ENCODE data around the gene SETD2. TPM values are rescaled to one million over a fixed set of nuclear protein-coding genes. Genes with fewer than 3 reads are reported as not detected.
"Not testable (repeated sequence)": the region's sequence is repeated elsewhere in the genome, so short reads cannot be mapped to it uniquely, and the experiment has no call there.

The SETD2 gene
- total and polyA plus RNA-seq, 2 donors from 2014 or later: 10.5 to 49.9 TPM

DNA sequence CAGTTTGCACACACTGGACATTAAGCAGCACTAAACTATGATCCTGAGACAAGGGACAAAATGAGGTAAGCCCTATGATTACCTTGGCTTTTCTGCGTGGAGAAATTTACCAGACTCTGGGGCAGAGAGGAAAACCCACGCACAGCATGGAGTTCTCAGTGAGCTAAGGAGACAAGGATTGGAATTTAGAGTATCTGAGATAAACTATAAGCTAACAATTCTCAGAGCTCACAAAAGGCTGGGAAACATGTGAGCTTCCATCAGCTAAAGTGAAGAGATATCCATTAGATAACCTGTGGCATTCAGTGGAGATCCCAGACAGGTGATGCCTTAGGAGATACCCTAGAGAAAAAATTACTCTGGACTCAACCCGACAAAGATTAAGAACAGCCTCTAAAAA is 135.8 kb downstream of the SETD2 start:
- peaks cover 0 to 4% (median 3%) of the 10 kb centered on the region in 3 donors for H3K36me3 ChIP-seq (ENCODE audit: control insufficient read depth in 2 of 3, insufficient read depth in 3 of 3, low read length in 3 of 3)
- no peak overlapping the region for H3K27ac ChIP-seq (ENCODE audit: low read depth in 2 of 2, low read length in 2 of 2)
- no peaks in the 10 kb centered on the region for H3K27me3 ChIP-seq (ENCODE audit: control insufficient read depth, insufficient read depth, low read length)
- H3K4me1 ChIP-seq (ENCODE audit: control insufficient read depth in 2 of 3, insufficient read depth in 2 of 3, low read depth in 1 of 3, low read length in 3 of 3): peaks cover 0 to 3% (median 2%) of the 10 kb centered on the region in 3 donors
- FAIRE-seq: no peak
- no peak for TF ChIP-seq CTCF (IDR thresholded peaks at IDR 0.05; ENCODE audit: borderline replicate concordance, extremely low read depth, insufficient read depth)
- DNase-seq: no peak
- H3K4me3 ChIP-seq (ENCODE audit: low read length in 3 of 3): no peak overlapping the region
- no peaks in the 10 kb centered on the region for H3K9me3 ChIP-seq (ENCODE audit: control insufficient read depth in 2 of 3, insufficient read depth in 1 of 3, low read length in 3 of 3)
- intact Hi-C loops (cut with DNase I): no loop called here
- no peak overlapping the region for H3K9ac ChIP-seq (ENCODE audit: low read length in 3 of 3)

DNA sequence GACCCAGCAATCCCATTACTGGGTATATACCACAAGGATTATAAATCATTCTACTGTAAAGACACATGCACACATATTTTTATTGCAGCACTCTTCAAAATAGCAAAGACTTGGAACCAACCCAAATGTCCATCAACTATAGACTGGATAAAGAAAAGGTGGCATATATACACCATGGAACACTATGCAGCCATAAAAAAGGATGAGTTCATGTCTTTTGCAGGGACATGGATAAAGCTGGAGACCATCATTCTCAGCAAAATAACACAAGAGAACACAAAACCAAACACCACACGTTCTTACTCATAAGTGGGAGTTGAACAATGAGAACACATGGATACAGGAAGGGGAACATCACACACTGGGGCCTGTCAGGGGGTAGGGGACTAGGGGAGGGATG is 137.5 kb downstream of the SETD2 start:
- H3K4me3 ChIP-seq (ENCODE audit: low read length in 3 of 3); H3K9me3 ChIP-seq (ENCODE audit: control insufficient read depth in 2 of 3, insufficient read depth in 1 of 3, low read length in 3 of 3); DNase-seq; FAIRE-seq; H3K4me1 ChIP-seq (ENCODE audit: control insufficient read depth in 2 of 3, insufficient read depth in 2 of 3, low read depth in 1 of 3, low read length in 3 of 3); H3K9ac ChIP-seq (ENCODE audit: low read length in 3 of 3); H3K27me3 ChIP-seq (ENCODE audit: control insufficient read depth, insufficient read depth, low read length); H3K27ac ChIP-seq (ENCODE audit: low read depth in 2 of 2, low read length in 2 of 2); intact Hi-C loops (cut with DNase I); H3K36me3 ChIP-seq (ENCODE audit: control insufficient read depth in 2 of 3, insufficient read depth in 3 of 3, low read length in 3 of 3): not testable (repeated sequence)

DNA sequence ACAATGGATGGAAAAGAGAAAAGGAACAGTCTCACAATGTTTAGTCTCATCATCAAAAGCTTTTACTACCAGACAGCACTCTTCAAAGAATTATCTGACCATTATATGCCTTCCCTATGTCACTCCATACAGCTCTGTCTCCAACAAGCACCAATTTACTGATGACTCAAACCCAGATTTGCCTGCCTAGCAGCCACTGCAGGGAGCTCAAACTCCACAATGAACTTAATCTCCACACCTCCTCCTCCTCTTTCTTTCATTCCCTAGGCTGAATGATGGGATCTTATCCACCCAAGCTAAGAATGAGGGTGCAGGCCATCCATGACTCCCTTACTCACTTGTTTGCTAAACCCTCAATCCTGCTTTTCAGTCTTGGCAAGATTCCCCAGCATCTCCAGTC is 139.0 kb downstream of the SETD2 start:
- no peak for FAIRE-seq
- no peak overlapping the region for H3K9ac ChIP-seq (ENCODE audit: low read length in 3 of 3)
- intact Hi-C loops (cut with DNase I): no loop called here

GRCh38 chr3:47022641-47023071 is 141.3 kb downstream of the SETD2 start:
- Histone ChIP-seq H3K9ac (ENCODE audit: low read length in 3 of 3) (no peak overlapping the region), H3K27me3 (ENCODE audit: control insufficient read depth, insufficient read depth, low read length) (no peaks in the 10 kb centered on the region), H3K4me3 (ENCODE audit: low read length in 3 of 3) (no peak overlapping the region), H3K27ac (ENCODE audit: low read depth in 2 of 2, low read length in 2 of 2) (no peak overlapping the region), H3K36me3 (ENCODE audit: control insufficient read depth in 2 of 3, insufficient read depth in 3 of 3, low read length in 3 of 3) (peaks cover 7 to 18% (median 15%) of the 10 kb centered on the region in 3 donors), H3K4me1 (ENCODE audit: control insufficient read depth in 2 of 3, insufficient read depth in 2 of 3, low read depth in 1 of 3, low read length in 3 of 3) (peaks cover 0 to 3% (median 2%) of the 10 kb centered on the region in 3 donors), H3K9me3 (ENCODE audit: control insufficient read depth in 2 of 3, insufficient read depth in 1 of 3, low read length in 3 of 3) (no peaks in the 10 kb centered on the region)
- DNase-seq: no peak
- intact Hi-C loops (cut with DNase I): no loop called here
- no peak for FAIRE-seq
- no peak for TF ChIP-seq CTCF (IDR thresholded peaks at IDR 0.05; ENCODE audit: borderline replicate concordance, extremely low read depth, insufficient read depth)

More for the DNA sequence above, 139.0 kb downstream of the SETD2 start:
- no peak for DNase-seq
- no peak overlapping the region for H3K4me3 ChIP-seq (ENCODE audit: low read length in 3 of 3)
- peaks cover 0 to 3% (median 2%) of the 10 kb centered on the region in 3 donors for H3K4me1 ChIP-seq (ENCODE audit: control insufficient read depth in 2 of 3, insufficient read depth in 2 of 3, low read depth in 1 of 3, low read length in 3 of 3)
- H3K27me3 ChIP-seq (ENCODE audit: control insufficient read depth, insufficient read depth, low read length): no peaks in the 10 kb centered on the region
- no peak overlapping the region for H3K27ac ChIP-seq (ENCODE audit: low read depth in 2 of 2, low read length in 2 of 2)
- H3K9me3 ChIP-seq (ENCODE audit: control insufficient read depth in 2 of 3, insufficient read depth in 1 of 3, low read length in 3 of 3): no peaks in the 10 kb centered on the region
- H3K36me3 ChIP-seq (ENCODE audit: control insufficient read depth in 2 of 3, insufficient read depth in 3 of 3, low read length in 3 of 3): peaks cover 0 to 4% (median 0%) of the 10 kb centered on the region in 3 donors
- TF ChIP-seq CTCF (IDR thresholded peaks at IDR 0.05; ENCODE audit: borderline replicate concordance, extremely low read depth, insufficient read depth): no peak

Measured in kidney (tissue), 14 donors.